K562 (cell line): ENCODE measurements around the gene SLC25A18. TPM values are rescaled to one million over a fixed set of nuclear protein-coding genes. Genes with fewer than 3 reads are reported as not detected.

Experiments
- ARID4B ChIP-seq: sonication (generic); formaldehyde crosslinking; IDR thresholded peaks from 2 replicates; pipeline ENCODE4 v1.8.0; 2022; ENCODE audit warnings: mild to moderate bottlenecking, missing genetic modification reagents
- CREB5 ChIP-seq: fragments of 250-450 bp; sonication (Bioruptor Pico); IDR thresholded peaks from 2 replicates; pipeline ENCODE4 v1.5.0; 2020; ENCODE audit warnings: mild to moderate bottlenecking
- CTBP1 ChIP-seq: fragments of 450-650 bp; IDR thresholded peaks from 2 replicates; pipeline ENCODE4 v1.6.1; 2016; ENCODE audit warnings: borderline replicate concordance
- GATAD2A ChIP-seq: fragments of 450-650 bp; IDR thresholded peaks from 2 replicates; pipeline ENCODE4 v1.6.1; 2017
- HLTF ChIP-seq: fragments of 450-650 bp; IDR thresholded peaks from 2 replicates; pipeline ENCODE4 v1.6.1; 2016
- PBX2 ChIP-seq, 2 experiments: IDR thresholded peaks in 1 of 2; conservative IDR thresholded peaks in 1 of 2; 2 replicates each; pipeline ENCODE4 v1.6.1; 2016; ENCODE audit warnings: low read depth in 2 of 2, mild to moderate bottlenecking in 1 of 2, missing compliant biosample characterization in 1 of 2, missing genetic modification characterization in 1 of 2, moderate library complexity in 1 of 2
- PURB ChIP-seq: sonication (generic); formaldehyde crosslinking; IDR thresholded peaks from 2 replicates; pipeline ENCODE4 v1.9.0; 2021; ENCODE audit warnings: low read depth, mild to moderate bottlenecking, missing genetic modification reagents
- RBM25 ChIP-seq: fragments of 200-400 bp; formaldehyde crosslinking; IDR thresholded peaks from 2 replicates; pipeline ENCODE4 v1.6.1; 2018; ENCODE audit warnings: low read length, low read depth, moderate library complexity; ENCODE audit not compliant: severe bottlenecking
- RFX7 ChIP-seq: fragments of 250-450 bp; sonication (Bioruptor Pico); IDR thresholded peaks from 2 replicates; pipeline ENCODE4 v1.5.1; 2021; ENCODE audit warnings: mild to moderate bottlenecking
- ZNF583 ChIP-seq: fragments of 250-450 bp; sonication (Bioruptor Pico); IDR thresholded peaks from 2 replicates; pipeline ENCODE4 v1.4.0; 2020
- ZNF592 ChIP-seq: fragments of 450-650 bp; IDR thresholded peaks from 2 replicates; pipeline ENCODE4 v1.6.1; 2017; ENCODE audit warnings: antibody characterized with exemption, mild to moderate bottlenecking
- ZNF785 ChIP-seq: fragments of 250-450 bp; sonication (Bioruptor Pico); IDR thresholded peaks from 2 replicates; pipeline ENCODE4 v1.4.0; 2020; ENCODE audit warnings: mild to moderate bottlenecking
- polyA plus RNA-seq, 8 experiments: library from polyadenylated mRNA; depleted of rRNA in 4 of 8; stranded (reverse) in 5 of 8; unstranded in 3 of 8; fragments of >200 nt; fragmentation: Nextera tagmentation in 2 of 8; fragmentation: Illumina TruSeq in 1 of 8; extraction: Ambion mirVana in 2 of 8; extraction: Trizol in 1 of 8; gene quantifications; 2 replicates each; pipeline versions ENCODE4 v1.2.1 to v1.2.3, GENCODE V29; 2011 to 2014; ENCODE audit warnings: inconsistent platforms in 1 of 8, missing spikeins in 1 of 8
- total RNA-seq, 7 experiments: library from RNA; depleted of rRNA in 6 of 7; stranded (reverse); fragments of >200 nt in 6 of 7; fragmentation: Illumina TruSeq in 2 of 7; extraction: Trizol in 2 of 7; gene quantifications; 2 replicates each; pipeline versions ENCODE4 v1.2.1 to v1.2.3, GENCODE V29; 2011 to 2021; ENCODE audit warnings: low replicate concordance in 1 of 7

The SLC25A18 gene
- total and polyA plus RNA-seq, 9 of the 15 experiments (the other 6 are each of a cell fraction or from before 2014, with no cell fraction given): 0.04 TPM; not detected in 8

- TF ChIP-seq ARID4B (peak; percentile 69), ZNF583 (CRISPR knock-in tag) (peak; percentile 32; the same call in 1 of the 2 replicates), ZNF785 (CRISPR knock-in tag) (no peak), CTBP1 (no peak), ZNF592 (no peak), PBX2 (CRISPR knock-in tag; IDR thresholded peaks at IDR 0.05; ENCODE audit: low read depth) (no peak), PBX2 (tag; conservative IDR thresholded peaks at IDR 0.05; ENCODE audit: low read depth) (no peak), HLTF (peak; percentile 80), RFX7 (CRISPR knock-in tag) (peak; percentile 21; the same call in 1 of the 2 replicates), CREB5 (CRISPR knock-in tag) (no peak), RBM25 (peak; percentile 64), PURB (CRISPR knock-in tag) (no peak), GATAD2A (no peak)
Measured at GRCh38 chr22:17628406-17629172, 65.3 kb downstream of the SLC25A18 start, which contains the start of gene ATP6V1E1 (continued).
